HL-60/S4 treated with retinoic acid at 250 ng/mL for 4 days and 3 days (cell line): ENCODE data around the gene NPIPB6.

ENCODE experiments used
- in situ Hi-C: fragments of 300-500 bp; cut with MboI; formaldehyde crosslinking; loops from 2 replicates; pipeline ENCODE4 v1.7.0; 2022; ENCODE audit warnings: low sequenced_read_pairs

Gene NPIPB6

GRCh38 chr16:28300327-28300726, 63.0 kb downstream of the NPIPB6 start:
- in situ Hi-C loops: no loop called here

- in situ Hi-C loops: no loop called here
These were observed 64.8 kb downstream of the NPIPB6 start for GRCh38 chr16:28298511-28298878.

DNA sequence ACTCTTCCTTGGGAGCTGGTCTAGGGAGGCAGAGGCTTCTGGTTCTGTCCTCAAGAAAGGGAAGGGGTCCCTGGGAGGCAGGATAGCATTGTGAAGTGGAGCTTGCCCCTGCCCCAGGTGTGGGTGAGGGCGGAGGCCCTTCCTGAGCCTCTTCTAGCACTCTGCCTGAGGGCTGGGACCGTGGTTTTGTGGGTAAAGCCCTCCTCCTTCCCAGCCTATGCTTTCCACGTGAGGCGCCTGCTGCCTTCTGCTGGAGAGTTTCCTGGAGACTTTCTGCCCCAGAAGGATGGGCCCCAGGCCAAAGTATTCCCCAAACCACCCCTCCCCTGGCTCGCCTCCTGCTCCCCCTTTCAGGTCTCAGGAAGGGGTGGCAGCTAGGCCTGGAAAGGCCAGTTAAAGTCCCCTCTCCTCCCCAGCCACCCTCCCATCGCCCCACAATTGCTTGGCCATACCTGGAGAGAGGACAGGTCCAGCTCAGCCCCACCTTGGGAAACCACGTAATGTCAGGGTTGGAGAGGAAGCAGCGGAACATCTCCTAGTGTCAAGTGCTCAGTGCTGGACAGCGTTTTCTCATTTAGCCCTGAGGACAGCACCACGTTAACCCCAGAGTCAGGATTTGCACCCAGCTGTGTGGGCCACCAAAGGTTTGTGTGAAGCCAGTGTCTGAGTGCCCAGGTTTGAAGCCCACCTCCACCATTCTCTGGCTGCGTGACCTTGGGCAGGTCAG, 65.4 kb downstream of the NPIPB6 start:
- in situ Hi-C loops: no loop called here

GRCh38 chr16:28297308-28297707, 66.0 kb downstream of the NPIPB6 start:
- in situ Hi-C loops: no loop called here

DNA sequence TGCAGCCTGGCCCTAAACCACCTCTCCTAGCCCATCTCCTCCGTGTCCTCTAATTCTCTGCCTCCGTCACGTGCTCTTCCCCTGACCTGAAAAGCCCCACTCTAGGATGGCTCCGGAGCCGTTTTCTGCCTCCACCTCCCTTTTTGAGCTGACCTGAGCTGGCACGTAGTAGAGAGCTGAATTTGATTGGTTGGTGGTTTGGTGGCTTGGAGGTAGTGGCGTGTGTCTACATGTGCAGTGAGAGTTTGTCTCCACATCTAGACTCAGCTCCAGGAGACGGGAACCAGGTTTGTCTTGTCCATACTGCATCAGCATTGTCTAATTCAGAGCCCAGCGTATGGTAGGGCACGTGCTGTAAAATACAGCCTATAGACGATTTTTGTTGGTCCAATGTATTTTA, 68.0 kb downstream of the NPIPB6 start:
- in situ Hi-C loops: no loop called here

DNA sequence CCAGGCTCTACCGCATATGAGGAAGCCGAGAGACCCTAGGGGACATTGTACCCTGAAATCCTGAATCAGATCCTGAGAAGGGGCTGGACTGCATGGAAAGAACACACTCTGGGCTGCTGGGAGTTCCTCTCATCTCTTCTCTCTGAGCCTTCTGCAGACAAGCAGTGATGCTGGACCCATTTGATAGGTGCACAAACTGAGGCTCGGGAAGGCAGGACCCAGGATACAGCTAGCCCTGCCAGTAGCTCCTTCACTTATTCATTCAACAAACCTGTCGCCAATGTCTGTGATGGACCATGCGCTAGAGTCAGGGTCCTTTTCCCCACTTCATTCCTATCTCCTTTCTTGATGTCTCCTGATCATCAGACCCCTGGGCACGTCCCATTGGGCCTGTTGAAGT, 69.1 kb downstream of the NPIPB6 start:
- in situ Hi-C loops: no loop called here

DNA sequence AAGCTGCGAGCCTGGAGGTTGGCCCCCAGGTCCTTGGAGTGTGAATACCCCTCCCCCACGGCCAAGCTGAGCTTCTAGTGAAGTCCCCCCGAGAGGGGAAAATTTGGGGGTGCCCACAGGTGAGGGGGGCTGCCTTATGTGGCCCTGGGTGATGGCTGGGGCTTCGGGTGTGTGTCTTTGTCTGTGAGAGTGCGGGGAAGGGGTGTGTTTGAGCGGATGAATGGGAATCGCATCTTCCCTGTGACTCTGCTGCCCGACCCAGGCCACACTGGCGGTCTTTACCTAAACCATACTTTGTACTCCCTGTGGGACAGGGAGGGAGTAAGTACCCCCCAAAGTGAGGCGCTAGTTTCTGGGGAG, 69.7 kb downstream of the NPIPB6 start:
- in situ Hi-C loops: no loop called here

DNA sequence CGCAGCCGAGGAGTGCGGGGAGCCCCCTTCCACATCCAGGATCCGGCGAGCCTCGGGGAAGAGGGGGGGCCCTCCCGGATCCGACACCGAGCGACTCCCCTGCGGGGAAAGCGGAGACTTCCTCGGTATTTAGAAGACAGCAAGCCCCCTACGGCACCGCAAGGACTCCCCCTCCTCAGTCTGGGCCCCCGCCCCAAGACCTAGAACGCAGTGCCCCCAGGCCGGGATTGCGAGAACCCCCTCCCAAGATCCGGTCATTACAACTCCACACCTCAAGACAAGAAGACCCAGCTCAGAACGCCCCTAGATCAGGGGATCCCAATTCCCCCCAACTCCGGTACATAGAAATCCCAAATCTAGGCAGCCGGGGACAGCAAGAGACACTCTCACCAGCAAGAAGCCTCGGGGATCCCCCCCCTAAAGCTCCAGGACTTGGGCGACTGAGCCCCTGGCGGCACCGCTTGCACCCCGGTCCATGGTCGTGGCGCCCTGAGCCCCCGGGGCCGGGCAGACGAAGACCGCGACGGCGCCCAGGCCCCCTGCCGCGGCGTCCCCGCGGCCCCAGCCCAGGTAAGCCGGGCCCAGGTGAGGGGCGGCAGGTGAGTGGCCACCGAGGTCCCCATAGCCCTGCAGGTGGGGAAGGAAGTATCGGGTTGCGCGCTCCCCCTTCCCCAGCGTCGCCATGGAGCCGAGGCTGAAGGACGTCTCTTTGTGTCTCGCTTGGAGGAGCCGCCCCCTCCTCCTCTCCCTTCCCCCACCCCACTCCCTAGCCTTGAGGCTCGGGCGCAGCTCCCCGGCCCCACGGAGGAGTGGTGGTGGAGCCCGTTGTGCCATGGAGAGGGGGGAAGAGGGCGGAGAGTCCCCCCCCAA, 70.3 kb downstream of the NPIPB6 start:
- in situ Hi-C loops: no loop called here
